Measurements from ENCODE around the gene SYDE1. TPM values are rescaled to one million over a fixed set of nuclear protein-coding genes. Genes with fewer than 3 reads are reported as not detected.
"Not testable (repeated sequence)": the region's sequence is repeated elsewhere in the genome, so short reads cannot be mapped to it uniquely, and the experiment has no call there.

The SYDE1 gene
- 10 to 100 TPM in 1 of 3 donors, 1 to 10 TPM in 2; 3.8 to 32.5 (median 4.1) TPM for total RNA-seq
- long read RNA-seq, donor 1, transcript SYDE1-201 (8 exons, 3,264 nt), result major isoform, 12 of 26 reads
- long read RNA-seq, donor 1, partial matches to known transcripts, result 11 of 26 reads
- long read RNA-seq, donor 1, other reads (novel, unspliced or antisense), result 2 of 26 reads
- long read RNA-seq, donor 2, result 0 reads

GRCh38 chr19:15107061-15108010, at the start of gene SYDE1:
SYDE1 (plus strand) TSS chr19:15107401; CDS start chr19:15107434, 33 bp downstream.
- no peaks in the 10 kb centered on the region for H3K4me1 ChIP-seq (ENCODE audit: low read depth)
- H3K4me3 ChIP-seq, result peak within 1 kb of the TSS; percentile 17
- ATAC-seq (peak; percentile 30), DNase-seq (no peak)
- no peaks in the 10 kb centered on the region for H3K36me3 ChIP-seq (ENCODE audit: low read depth)
- no peak for TF ChIP-seq CTCF (IDR thresholded peaks at IDR 0.05)
- intact Hi-C loops (cut with DNase I, micrococcal nuclease), result no loop called here
- H3K9me3 ChIP-seq, result peaks cover 12% of the 10 kb centered on the region

GRCh38 chr19:15062036-15062435, 45.2 kb upstream of the SYDE1 start:
- no peaks in the 10 kb centered on the region for H3K9me3 ChIP-seq
- H3K36me3 ChIP-seq (ENCODE audit: low read depth), result no peaks in the 10 kb centered on the region
- no peak overlapping the region for H3K4me3 ChIP-seq
- no peak for ATAC-seq
- intact Hi-C loops (cut with DNase I, micrococcal nuclease), result no loop called here
- no peak for DNase-seq
- no peak for TF ChIP-seq CTCF (IDR thresholded peaks at IDR 0.05)
- no peaks in the 10 kb centered on the region for H3K4me1 ChIP-seq (ENCODE audit: low read depth)

GRCh38 chr19:15070386-15070785, 36.8 kb upstream of the SYDE1 start:
- DNase-seq; intact Hi-C loops (cut with DNase I, micrococcal nuclease); H3K36me3 ChIP-seq (ENCODE audit: low read depth); H3K4me1 ChIP-seq (ENCODE audit: low read depth); H3K4me3 ChIP-seq; ATAC-seq; H3K9me3 ChIP-seq: not testable (repeated sequence)

- no peaks in the 10 kb centered on the region for H3K9me3 ChIP-seq
- no peak for TF ChIP-seq CTCF (IDR thresholded peaks at IDR 0.05)
- H3K4me3 ChIP-seq, result no peak overlapping the region
- DNase-seq (no peak), ATAC-seq (no peak)
- H3K4me1 ChIP-seq (ENCODE audit: low read depth), result no peaks in the 10 kb centered on the region
- no peaks in the 10 kb centered on the region for H3K36me3 ChIP-seq (ENCODE audit: low read depth)
- intact Hi-C loops (cut with DNase I, micrococcal nuclease), result no loop called here
These were observed 34.1 kb upstream of the SYDE1 start for GRCh38 chr19:15072930-15073647.

- TF ChIP-seq CTCF (IDR thresholded peaks at IDR 0.05), result no peak
- Histone ChIP-seq H3K36me3 (ENCODE audit: low read depth) (no peaks in the 10 kb centered on the region), H3K9me3 (no peaks in the 10 kb centered on the region), H3K4me1 (ENCODE audit: low read depth) (no peaks in the 10 kb centered on the region), H3K4me3 (no peak overlapping the region)
- ATAC-seq (no peak), DNase-seq (no peak)
- intact Hi-C loops (cut with DNase I, micrococcal nuclease), result no loop called here
These were observed 32.8 kb upstream of the SYDE1 start for GRCh38 chr19:15074371-15074770.

Data from mucosa of descending colon (tissue), 3 donors.